Activated CD4-positive, alpha-beta memory T cell treated with anti-CD3 and anti-CD28 coated beads, Interleukin-2, amount 10 ng/mL, durations not matched to agents 7 days and 5 days (primary cell): ENCODE results near the gene TMBIM6. TPM values are rescaled to one million over a fixed set of nuclear protein-coding genes. Genes with fewer than 3 reads are reported as not detected.
"Not testable (repeated sequence)": the region's sequence is repeated elsewhere in the genome, so short reads cannot be mapped to it uniquely, and the experiment has no call there.

Source experiments
- CTCF ChIA-PET: fragments of 350-600 bp; sonication (Branson Sonifier 250); formaldehyde crosslinking; loops from one replicate; lab custom pipeline; 2021; ENCODE audit warnings: antibody characterized with exemption, inconsistent platforms; lab: Charles Lee
- POLR2A ChIA-PET: fragments of 350-600 bp; sonication (Branson Sonifier 250); formaldehyde crosslinking; loops from one replicate; lab custom pipeline; 2021; ENCODE audit warnings: antibody characterized with exemption; lab: Charles Lee
- DNase-seq: peaks from one replicate; pipeline ENCODE4 v3.0.0-alpha.2; 2020
- H3K27ac Mint-ChIP-seq: one replicate; pipeline ENCODE4 v1.8.0; 2021; ENCODE audit warnings: mild to moderate bottlenecking, mixed read lengths
- H3K27me3 Mint-ChIP-seq: one replicate; pipeline ENCODE4 v1.8.0; 2021; ENCODE audit warnings: mixed read lengths
- H3K36me3 Mint-ChIP-seq: one replicate; pipeline ENCODE4 v1.8.0; 2021; ENCODE audit warnings: low read depth, mixed read lengths
- H3K4me1 Mint-ChIP-seq: one replicate; pipeline ENCODE4 v1.8.0; 2021; ENCODE audit warnings: mixed read lengths
- H3K4me3 Mint-ChIP-seq: one replicate; pipeline ENCODE4 v1.8.0; 2021; ENCODE audit warnings: mild to moderate bottlenecking, mixed read lengths
- H3K9me3 Mint-ChIP-seq: one replicate; pipeline ENCODE4 v1.8.0; 2021; ENCODE audit warnings: mixed read lengths
- total RNA-seq, 2 experiments: library from RNA; stranded (reverse); gene quantifications; one replicate each; pipeline ENCODE4 v1.2.3, GENCODE V29; 2021

TMBIM6 gene
- total RNA-seq, 2 experiments from 2014 or later: 600 to 613 TPM

- Mint-ChIP-seq H3K27ac (no peak overlapping the region), H3K4me3 (no peak overlapping the region), H3K4me1 (peaks cover 17% of the 10 kb centered on the region), H3K27me3 (peaks cover 42% of the 10 kb centered on the region), H3K36me3 (no peaks in the 10 kb centered on the region), H3K9me3 (no peaks in the 10 kb centered on the region)
- DNase-seq: no peak
- ChIA-PET POLR2A (no interaction called here), CTCF (interaction anchor here (2.0 to 3.4 kb wide), 2 partner anchors 21 to 39 kb away, joined by 6 to 48 read pairs; partner anchors contain the start of gene TMBIM6)
Measured at GRCh38 chr12:49779581-49779980, 38.2 kb downstream of the TMBIM6 start.

GRCh38 chr12:49780914-49781313, 39.6 kb downstream of the TMBIM6 start:
- DNase-seq, H3K36me3 Mint-ChIP-seq, POLR2A ChIA-PET, H3K27ac Mint-ChIP-seq, H3K9me3 Mint-ChIP-seq, H3K4me3 Mint-ChIP-seq: not testable (repeated sequence)
- Mint-ChIP-seq H3K4me1 (peaks cover 17% of the 10 kb centered on the region), H3K27me3 (peaks cover 46% of the 10 kb centered on the region)
- CTCF ChIA-PET: interaction anchor here (1.3 kb wide), 1 partner anchor 40 kb away, joined by 6 read pairs; the partner anchor contains the start of gene TMBIM6

- no peak for DNase-seq
- no peaks in the 10 kb centered on the region for H3K36me3 Mint-ChIP-seq
- H3K4me1 Mint-ChIP-seq: no peaks in the 10 kb centered on the region
- peaks cover 48% of the 10 kb centered on the region for H3K27me3 Mint-ChIP-seq
- H3K9me3 Mint-ChIP-seq: no peaks in the 10 kb centered on the region
- ChIA-PET CTCF (interaction anchor here (0.6 kb wide), 1 partner anchor 861 kb away, joined by 3 read pairs; no protein-coding TSS in a partner anchor), POLR2A (no interaction called here)
- H3K4me3 Mint-ChIP-seq: no peak overlapping the region
- H3K27ac Mint-ChIP-seq: no peak overlapping the region
Measured at GRCh38 chr12:49783917-49784676, 42.7 kb downstream of the TMBIM6 start.

GRCh38 chr12:49784756-49785409, 43.5 kb downstream of the TMBIM6 start:
- Mint-ChIP-seq H3K4me1 (no peaks in the 10 kb centered on the region), H3K36me3 (no peaks in the 10 kb centered on the region), H3K27me3 (peaks cover 41% of the 10 kb centered on the region), H3K4me3 (no peak overlapping the region), H3K9me3 (no peaks in the 10 kb centered on the region), H3K27ac (no peak overlapping the region)
- CTCF ChIA-PET: interaction anchor here (0.6 to 2.4 kb wide), 2 partner anchors 43 to 862 kb away, joined by 3 to 8 read pairs; partner anchors contain the start of gene TMBIM6
- no peak for DNase-seq
- POLR2A ChIA-PET: no interaction called here

- Mint-ChIP-seq H3K27me3 (peaks cover 19% of the 10 kb centered on the region), H3K9me3 (no peaks in the 10 kb centered on the region), H3K4me1 (no peaks in the 10 kb centered on the region), H3K27ac (no peak overlapping the region), H3K36me3 (no peaks in the 10 kb centered on the region), H3K4me3 (no peak overlapping the region)
- POLR2A ChIA-PET: no interaction called here
- no peak for DNase-seq
- CTCF ChIA-PET: interaction anchor here (0.7 kb wide), 1 partner anchor 10 kb away, joined by 3 read pairs; no protein-coding TSS in a partner anchor
Measured at GRCh38 chr12:49787672-49788071, 46.3 kb downstream of the TMBIM6 start.

DNA sequence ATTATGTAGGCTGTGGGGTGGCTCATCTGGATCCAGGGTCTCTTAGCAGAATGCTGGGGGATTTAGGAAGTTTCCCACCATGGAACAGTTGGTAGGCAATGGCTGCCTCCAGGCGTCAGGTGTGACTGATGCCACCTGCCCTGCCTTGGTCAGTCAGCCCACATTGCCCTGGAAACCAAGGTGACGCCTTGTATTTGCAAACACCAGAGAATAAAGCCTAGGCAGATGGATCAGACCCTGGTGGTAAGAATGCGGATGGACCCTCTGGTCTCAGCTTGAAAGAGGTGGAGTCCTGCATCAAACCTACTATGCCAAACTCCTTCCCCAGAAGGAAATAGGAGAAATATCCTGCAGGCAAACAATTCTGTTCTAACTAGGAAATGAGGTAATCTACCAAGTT, 48.6 kb downstream of the TMBIM6 start:
- ChIA-PET POLR2A (no interaction called here), CTCF (no interaction called here)
- H3K9me3 Mint-ChIP-seq: no peaks in the 10 kb centered on the region
- no peak overlapping the region for H3K4me3 Mint-ChIP-seq
- H3K4me1 Mint-ChIP-seq: no peaks in the 10 kb centered on the region
- H3K27ac Mint-ChIP-seq: no peak overlapping the region
- no peak for DNase-seq
- no peaks in the 10 kb centered on the region for H3K36me3 Mint-ChIP-seq
- peaks cover 7% of the 10 kb centered on the region for H3K27me3 Mint-ChIP-seq

DNA sequence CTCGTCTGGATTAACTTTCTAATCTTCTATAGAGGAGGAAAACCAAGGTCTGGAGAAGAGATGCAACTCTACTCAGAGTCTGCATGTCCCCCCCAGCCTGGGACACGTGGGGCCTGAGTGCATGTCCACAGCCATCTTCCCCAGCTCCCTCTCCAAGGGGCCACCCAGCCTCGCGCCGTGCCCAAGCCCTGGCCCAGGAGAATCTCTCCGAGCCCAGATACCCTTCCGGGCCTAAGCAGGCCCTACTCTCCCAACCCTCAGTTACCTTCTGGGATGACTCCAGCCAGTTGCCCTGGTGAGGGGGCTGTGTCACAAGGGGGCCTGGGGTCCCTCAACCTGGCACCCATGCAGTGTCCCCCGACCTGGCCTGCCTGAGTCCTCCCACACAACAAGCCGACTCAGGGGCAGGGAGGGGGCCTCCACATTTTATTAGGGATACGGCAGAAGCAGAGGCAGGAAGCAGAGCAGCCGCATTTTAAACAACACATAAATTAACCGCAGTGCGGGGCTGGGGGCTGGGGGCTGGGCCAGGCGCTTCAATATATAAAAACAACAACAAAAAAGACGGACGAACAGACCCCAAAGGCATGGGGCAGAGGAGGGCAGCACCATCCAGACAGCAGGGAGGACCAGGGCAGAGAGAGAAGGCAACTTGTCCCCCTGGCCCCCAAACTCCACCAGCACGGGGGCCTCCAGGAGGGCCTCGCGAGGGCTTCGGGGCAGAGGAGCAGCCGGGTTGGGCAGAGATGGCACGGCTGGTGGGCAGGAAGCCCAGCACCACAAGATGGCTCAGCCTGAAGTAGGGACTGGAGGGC, 49.6 kb downstream of the TMBIM6 start:
- H3K27ac Mint-ChIP-seq: no peak overlapping the region
- H3K36me3 Mint-ChIP-seq: no peaks in the 10 kb centered on the region

GRCh38 chr12:49791700-49792099, 50.3 kb downstream of the TMBIM6 start:
- Mint-ChIP-seq H3K27me3 (peaks cover 3% of the 10 kb centered on the region), H3K4me3 (no peak overlapping the region), H3K27ac (no peak overlapping the region), H3K9me3 (no peaks in the 10 kb centered on the region), H3K36me3 (no peaks in the 10 kb centered on the region), H3K4me1 (no peaks in the 10 kb centered on the region)
- DNase-seq: no peak
- ChIA-PET POLR2A (no interaction called here), CTCF (no interaction called here)

More for the DNA sequence above, 49.6 kb downstream of the TMBIM6 start:
- POLR2A ChIA-PET: no interaction called here
- Mint-ChIP-seq H3K4me3 (no peak overlapping the region), H3K9me3 (no peaks in the 10 kb centered on the region), H3K27me3 (peaks cover 3% of the 10 kb centered on the region), H3K4me1 (no peaks in the 10 kb centered on the region)
- DNase-seq: no peak
- CTCF ChIA-PET: interaction anchor here (0.7 kb wide), 1 partner anchor 223 kb away, joined by 3 read pairs; no protein-coding TSS in a partner anchor

- peaks cover 3% of the 10 kb centered on the region for H3K27me3 Mint-ChIP-seq
- CTCF ChIA-PET: interaction anchor here (0.6 kb wide), 1 partner anchor 15 kb away, joined by 3 read pairs; no protein-coding TSS in a partner anchor
- POLR2A ChIA-PET: interaction anchor here (0.5 kb wide), 1 partner anchor 50 kb away, joined by 3 read pairs; no protein-coding TSS in a partner anchor
Measured at GRCh38 chr12:49792181-49792970, 51.0 kb downstream of the TMBIM6 start.

GRCh38 chr12:49792976-49793580, 51.7 kb downstream of the TMBIM6 start:
- Mint-ChIP-seq H3K4me3 (no peak overlapping the region), H3K27me3 (no peaks in the 10 kb centered on the region), H3K36me3 (no peaks in the 10 kb centered on the region), H3K4me1 (no peaks in the 10 kb centered on the region), H3K27ac (no peak overlapping the region), H3K9me3 (no peaks in the 10 kb centered on the region)
- CTCF ChIA-PET: interaction anchor here (0.6 kb wide), 1 partner anchor 16 kb away, joined by 3 read pairs; no protein-coding TSS in a partner anchor
- DNase-seq: no peak
- POLR2A ChIA-PET: interaction anchor here (0.5 kb wide), 1 partner anchor 50 kb away, joined by 3 read pairs; no protein-coding TSS in a partner anchor

More at GRCh38 chr12:49792181-49792970, 51.0 kb downstream of the TMBIM6 start:
- DNase-seq: no peak
- no peaks in the 10 kb centered on the region for H3K4me1 Mint-ChIP-seq
- no peaks in the 10 kb centered on the region for H3K36me3 Mint-ChIP-seq
- no peaks in the 10 kb centered on the region for H3K9me3 Mint-ChIP-seq
- no peak overlapping the region for H3K27ac Mint-ChIP-seq
- no peak overlapping the region for H3K4me3 Mint-ChIP-seq

GRCh38 chr12:49793620-49794019, 52.3 kb downstream of the TMBIM6 start:
- DNase-seq: no peak
- ChIA-PET POLR2A (no interaction called here), CTCF (no interaction called here)
- Mint-ChIP-seq H3K27me3 (no peaks in the 10 kb centered on the region), H3K4me1 (no peaks in the 10 kb centered on the region), H3K36me3 (no peaks in the 10 kb centered on the region), H3K27ac (no peak overlapping the region), H3K4me3 (no peak overlapping the region), H3K9me3 (no peaks in the 10 kb centered on the region)
